Lung (tissue), 12 donors: ENCODE results near the gene NXNL1. TPM values are rescaled to one million over a fixed set of nuclear protein-coding genes. Genes with fewer than 3 reads are reported as not detected.

ENCODE experiments used
- ATAC-seq: fragments of 200-7000 bp; cut with Tn5 transposase; one replicate; pipeline ENCODE4 v1.9.1; 2020; ENCODE audit warnings: moderate number of reproducible peaks; ENCODE audit not compliant: insufficient read depth, low FRiP score
- DNase-seq, 3 donors: peaks; one replicate each; pipeline ENCODE4 v3.0.0-alpha.2; 2013 to 2017
- H3K27ac ChIP-seq, 2 donors: one replicate each; pipeline ENCODE4 v1.5.1; 2013; ENCODE audit warnings: mild to moderate bottlenecking in 2 of 2, moderate library complexity in 2 of 2, control low read depth in 1 of 2, inconsistent platforms in 1 of 2, low read depth in 1 of 2, low read length in 1 of 2
- H3K27me3 ChIP-seq, 3 donors: one replicate each; pipeline ENCODE4 v1.5.1; 2013; ENCODE audit warnings: low read length in 2 of 3; ENCODE audit not compliant: control insufficient read depth in 3 of 3, insufficient read depth in 3 of 3
- H3K36me3 ChIP-seq, 4 donors: one replicate each; pipeline ENCODE4 v1.5.1; 2013; ENCODE audit warnings: low read length in 4 of 4, mild to moderate bottlenecking in 1 of 4, moderate library complexity in 1 of 4; ENCODE audit not compliant: control insufficient read depth in 4 of 4, insufficient read depth in 4 of 4
- H3K4me1 ChIP-seq, 5 donors: one replicate each; pipeline ENCODE4 v1.5.1; 2013; ENCODE audit warnings: low read length in 5 of 5, mild to moderate bottlenecking in 2 of 5, moderate library complexity in 1 of 5; ENCODE audit not compliant: control insufficient read depth in 5 of 5, insufficient read depth in 5 of 5
- H3K4me3 ChIP-seq: one replicate; pipeline ENCODE4 v1.5.1; 2013; ENCODE audit warnings: mild to moderate bottlenecking, control low read depth, moderate library complexity
- H3K9ac ChIP-seq, 2 donors: one replicate each; pipeline ENCODE4 v1.5.1; 2013; ENCODE audit warnings: low read length in 2 of 2, control low read depth in 1 of 2; ENCODE audit not compliant: insufficient read depth in 1 of 2
- H3K9me3 ChIP-seq, 4 donors: one replicate each; pipeline ENCODE4 v1.5.1; 2013; ENCODE audit warnings: low read length in 3 of 4, mild to moderate bottlenecking in 1 of 4, moderate library complexity in 1 of 4; ENCODE audit not compliant: control insufficient read depth in 4 of 4, insufficient read depth in 3 of 4
- WGBS, 2 donors: extraction: QIAGEN DNeasy Blood & Tissue Kit; methylation state at CpG; one replicate each; pipeline ENCODE4 v1.1.7; 2013; 5-methylcytosine and 5-hydroxymethylcytosine counted together
- polyA plus RNA-seq, 2 donors: library from polyadenylated mRNA; stranded (reverse); fragments of 200-250 nt; gene quantifications; one replicate each; pipeline ENCODE4 v1.2.1, GENCODE V29; 2013
- total RNA-seq, 2 donors: library from RNA; depleted of rRNA in 1 of 2; stranded (reverse); fragments of >200 nt in 1 of 2; gene quantifications; one replicate each; pipeline ENCODE4 v1.2.1, GENCODE V29; 2014 to 2021
- TF ChIP-seq, protein P1 (sequence below): IDR thresholded peaks from 2 replicates; pipeline ENCODE4 v1.5.1; 2012; ENCODE audit warnings: mild to moderate bottlenecking; ENCODE audit errors: control extremely low read depth, extremely low read depth
- donor health status: control.
- donor health status: control.
- donor health status: Bipolar disorder and iron deficiency.
- donor health status: healthy.
- donor health status: DM: yes; HTN: yes; CAD: no.

The NXNL1 gene
- total and polyA plus RNA-seq, 4 donors = not detected

GRCh38 chr19:17457616-17458015 is 3.1 kb downstream of the NXNL1 start:
- Histone ChIP-seq H3K27ac (no peak overlapping the region), H3K9me3 (peaks cover 0 to 5% (median 0%) of the 10 kb centered on the region in 4 donors), H3K4me3 (no peak overlapping the region), H3K4me1 (peaks cover 0 to 5% (median 0%) of the 10 kb centered on the region in 5 donors), H3K9ac (no peak overlapping the region), H3K27me3 (peaks cover 3 to 33% (median 29%) of the 10 kb centered on the region in 3 donors), H3K36me3 (no peaks in the 10 kb centered on the region)
- ATAC-seq = no peak
- no peak for DNase-seq
- TF ChIP-seq, protein P1, sequence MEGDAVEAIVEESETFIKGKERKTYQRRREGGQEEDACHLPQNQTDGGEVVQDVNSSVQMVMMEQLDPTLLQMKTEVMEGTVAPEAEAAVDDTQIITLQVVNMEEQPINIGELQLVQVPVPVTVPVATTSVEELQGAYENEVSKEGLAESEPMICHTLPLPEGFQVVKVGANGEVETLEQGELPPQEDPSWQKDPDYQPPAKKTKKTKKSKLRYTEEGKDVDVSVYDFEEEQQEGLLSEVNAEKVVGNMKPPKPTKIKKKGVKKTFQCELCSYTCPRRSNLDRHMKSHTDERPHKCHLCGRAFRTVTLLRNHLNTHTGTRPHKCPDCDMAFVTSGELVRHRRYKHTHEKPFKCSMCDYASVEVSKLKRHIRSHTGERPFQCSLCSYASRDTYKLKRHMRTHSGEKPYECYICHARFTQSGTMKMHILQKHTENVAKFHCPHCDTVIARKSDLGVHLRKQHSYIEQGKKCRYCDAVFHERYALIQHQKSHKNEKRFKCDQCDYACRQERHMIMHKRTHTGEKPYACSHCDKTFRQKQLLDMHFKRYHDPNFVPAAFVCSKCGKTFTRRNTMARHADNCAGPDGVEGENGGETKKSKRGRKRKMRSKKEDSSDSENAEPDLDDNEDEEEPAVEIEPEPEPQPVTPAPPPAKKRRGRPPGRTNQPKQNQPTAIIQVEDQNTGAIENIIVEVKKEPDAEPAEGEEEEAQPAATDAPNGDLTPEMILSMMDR = no peak
- WGBS, 2 donors = 46 to 64% methylated on average over 6 of the region's 6 CpGs

- Histone ChIP-seq H3K4me3 (no peak overlapping the region), H3K36me3 (no peaks in the 10 kb centered on the region), H3K27ac (no peak overlapping the region), H3K27me3 (peaks cover 3 to 33% (median 29%) of the 10 kb centered on the region in 3 donors), H3K4me1 (peaks cover 0 to 5% (median 0%) of the 10 kb centered on the region in 5 donors), H3K9ac (no peak overlapping the region), H3K9me3 (peaks cover 0 to 5% (median 0%) of the 10 kb centered on the region in 4 donors)
- ATAC-seq (no peak), DNase-seq (no peak)
- WGBS, 2 donors = 59 to 70% methylated on average over 11 of the region's 11 CpGs
- TF ChIP-seq, protein P1 = no peak
Measured at GRCh38 chr19:17456127-17456526, 4.6 kb downstream of the NXNL1 start.

DNA sequence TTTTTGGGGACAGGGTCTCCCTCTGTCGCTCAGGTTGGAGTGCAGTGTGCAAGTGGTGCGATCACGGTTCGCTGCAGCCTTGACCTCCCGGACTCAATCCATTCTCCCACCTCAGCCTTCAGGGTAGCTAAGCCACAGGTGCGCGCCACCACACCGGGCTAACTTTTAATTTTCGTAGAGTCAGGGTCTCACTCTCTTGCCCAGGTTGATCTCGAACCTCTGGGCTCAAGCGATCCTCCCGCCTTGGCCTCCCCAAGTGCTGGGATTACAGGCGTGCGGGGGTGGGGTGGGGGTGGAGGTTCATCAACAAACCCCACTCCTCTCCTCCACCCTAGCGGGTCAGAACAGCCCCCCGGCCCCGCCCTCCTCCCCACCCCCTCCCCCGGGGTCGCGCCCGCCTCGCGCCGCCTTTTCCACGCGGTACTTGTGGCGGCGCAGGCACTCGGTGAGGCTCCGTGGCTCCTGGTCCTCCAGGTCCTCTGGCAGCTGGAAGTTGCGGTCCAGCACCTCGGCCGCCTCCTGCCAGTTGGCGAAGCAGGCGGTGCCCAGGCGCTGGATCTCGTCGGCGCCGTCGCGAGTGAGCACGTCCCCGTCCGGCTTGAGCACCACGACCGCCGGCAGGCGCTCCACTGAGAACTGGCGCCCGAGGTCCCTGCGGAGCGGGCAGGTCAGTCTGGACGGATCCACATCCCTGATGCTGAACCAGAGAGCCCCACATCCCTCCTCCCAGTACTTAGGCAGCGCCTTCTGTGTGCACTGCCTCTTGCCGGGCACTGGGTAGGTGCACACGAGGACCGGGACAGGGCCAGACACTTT is 5.2 kb downstream of the NXNL1 start:
- WGBS, 2 donors = 16% methylated on average over 56 to 57 of the region's 58 CpGs
- ATAC-seq (no peak), DNase-seq (peak in 1 of 3 donors; percentile 13)
- Histone ChIP-seq H3K27me3 (peaks cover 3 to 33% (median 29%) of the 10 kb centered on the region in 3 donors), H3K36me3 (no peaks in the 10 kb centered on the region), H3K4me1 (peaks cover 0 to 5% (median 0%) of the 10 kb centered on the region in 5 donors), H3K9me3 (peaks cover 0 to 5% (median 0%) of the 10 kb centered on the region in 4 donors), H3K27ac (no peak overlapping the region), H3K9ac (no peak overlapping the region), H3K4me3 (no peak overlapping the region)
- TF ChIP-seq, protein P1 = no peak
